Daoy (cell line): ENCODE results near the gene NAPB. TPM values are rescaled to one million over a fixed set of nuclear protein-coding genes. Genes with fewer than 3 reads are reported as not detected.
A peak's percentile ranks its signal among the peaks of the same experiment; 100 is the strongest.
"Not testable (repeated sequence)": the region's sequence is repeated elsewhere in the genome, so short reads cannot be mapped to it uniquely, and the experiment has no call there.

ENCODE experiments used
- DNase-seq: peaks from one replicate; pipeline ENCODE4 v3.0.0-alpha.2; 2015; ENCODE audit warnings: low read depth
- total RNA-seq: library from RNA; depleted of rRNA; stranded (reverse); fragments of >200 nt; shearing (Covaris generic); gene quantifications from 2 replicates; pipeline ENCODE4 v1.2.3, GENCODE V29; 2014

The NAPB gene
- total RNA-seq, 1 experiment from 2014 or later: 4.8 TPM

DNA sequence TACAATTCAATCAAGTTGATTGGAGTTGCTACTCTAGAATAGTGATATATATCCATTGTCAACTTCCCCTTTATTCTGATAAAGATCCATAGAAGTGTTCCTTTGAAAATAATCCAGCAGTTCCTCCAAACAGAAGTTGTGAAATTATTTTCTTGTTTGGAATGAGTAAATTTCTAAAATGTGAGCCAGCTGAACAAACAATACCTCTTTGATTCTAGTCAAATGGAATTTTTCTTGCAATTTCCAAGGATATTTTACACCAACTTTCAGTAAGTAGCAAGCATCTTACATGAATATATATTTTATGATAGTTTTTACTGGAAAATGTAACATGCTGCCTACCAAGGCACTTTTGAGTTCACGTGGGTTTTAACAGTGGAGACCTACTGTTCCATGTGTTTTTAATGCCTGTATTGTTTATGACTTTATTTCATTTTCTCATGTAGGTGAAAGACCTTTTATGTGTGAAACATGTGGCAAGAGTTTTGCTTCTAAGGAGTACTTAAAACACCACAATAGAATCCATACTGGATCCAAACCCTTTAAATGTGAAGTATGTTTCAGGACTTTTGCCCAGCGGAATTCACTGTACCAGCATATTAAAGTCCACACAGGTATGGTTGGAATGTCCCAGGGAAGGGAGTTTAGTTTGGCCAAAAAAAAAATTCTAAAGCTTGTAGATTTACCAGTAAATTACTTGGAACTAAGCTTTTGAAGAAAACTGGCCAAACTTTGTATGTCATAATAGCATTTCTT, 52.8 kb downstream of the NAPB start:
- no peak for DNase-seq

DNA sequence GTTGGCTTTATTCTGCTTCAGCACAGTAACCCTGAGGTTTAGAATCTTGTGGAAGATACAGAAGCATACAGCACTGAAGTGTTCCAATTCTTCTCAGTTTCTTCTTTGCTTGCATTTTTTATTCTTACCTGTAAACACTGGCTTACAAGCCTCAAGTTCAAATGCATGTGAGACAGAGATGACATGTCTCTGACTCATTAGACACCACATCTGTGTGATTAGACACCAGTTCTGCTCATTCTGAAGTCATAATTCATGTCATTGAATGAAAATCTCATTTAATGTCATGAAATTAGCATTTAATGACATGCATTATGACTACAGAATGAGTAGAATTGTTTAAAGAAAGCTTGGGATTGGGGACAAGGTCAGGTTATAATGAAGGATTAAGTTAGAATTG, 53.5 kb downstream of the NAPB start:
- DNase-seq: peak; percentile 22

DNA sequence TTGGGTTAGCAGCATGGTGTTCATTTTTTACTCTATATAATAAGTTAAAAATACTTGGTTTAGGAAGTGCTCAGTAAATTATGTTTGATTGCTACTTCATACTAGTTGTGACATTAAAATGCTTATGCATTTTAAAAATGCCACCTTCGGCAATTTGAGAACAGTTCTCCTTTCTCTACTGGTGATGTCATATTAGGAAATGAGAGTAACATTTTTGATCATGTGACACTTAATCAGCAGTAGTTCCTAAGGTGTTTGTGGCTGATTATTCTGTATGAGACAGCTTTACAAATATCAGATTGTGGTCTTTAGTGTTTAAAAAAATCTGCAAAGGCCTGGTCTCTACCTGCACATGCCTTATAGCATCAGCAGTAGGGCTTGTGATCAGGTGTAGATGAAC, 54.9 kb downstream of the NAPB start:
- DNase-seq: no peak

DNA sequence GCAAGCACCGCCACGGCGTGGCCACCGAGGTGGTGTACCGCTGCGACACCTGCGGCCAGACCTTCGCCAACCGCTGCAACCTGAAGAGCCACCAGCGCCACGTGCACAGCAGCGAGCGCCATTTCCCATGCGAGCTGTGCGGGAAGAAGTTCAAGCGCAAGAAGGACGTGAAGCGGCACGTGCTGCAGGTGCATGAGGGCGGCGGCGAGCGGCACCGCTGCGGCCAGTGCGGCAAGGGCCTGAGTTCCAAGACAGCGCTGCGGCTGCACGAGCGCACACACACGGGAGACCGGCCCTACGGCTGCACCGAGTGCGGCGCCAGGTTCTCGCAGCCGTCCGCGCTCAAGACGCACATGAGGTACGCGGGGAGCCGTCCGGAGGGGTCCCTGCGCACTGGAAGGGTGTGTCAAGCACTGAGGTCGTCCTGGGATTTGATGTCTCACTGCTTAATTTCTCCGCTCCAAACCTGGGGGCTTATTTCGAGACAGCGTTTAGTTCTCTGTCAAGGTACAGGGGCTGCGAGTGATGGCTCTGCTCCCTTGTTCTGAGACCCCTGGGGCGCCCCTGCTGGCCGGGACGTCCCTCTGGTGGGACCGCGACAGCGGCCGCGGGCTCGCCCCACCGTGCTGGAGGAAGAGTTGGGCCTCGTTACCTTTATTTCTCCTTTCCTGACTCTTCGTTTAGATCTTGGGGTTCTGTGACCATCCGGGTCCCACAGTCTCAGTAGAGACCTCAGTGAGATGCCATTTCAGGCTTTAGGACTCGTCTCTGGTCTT, 55.7 kb downstream of the NAPB start:
- no peak for DNase-seq

DNA sequence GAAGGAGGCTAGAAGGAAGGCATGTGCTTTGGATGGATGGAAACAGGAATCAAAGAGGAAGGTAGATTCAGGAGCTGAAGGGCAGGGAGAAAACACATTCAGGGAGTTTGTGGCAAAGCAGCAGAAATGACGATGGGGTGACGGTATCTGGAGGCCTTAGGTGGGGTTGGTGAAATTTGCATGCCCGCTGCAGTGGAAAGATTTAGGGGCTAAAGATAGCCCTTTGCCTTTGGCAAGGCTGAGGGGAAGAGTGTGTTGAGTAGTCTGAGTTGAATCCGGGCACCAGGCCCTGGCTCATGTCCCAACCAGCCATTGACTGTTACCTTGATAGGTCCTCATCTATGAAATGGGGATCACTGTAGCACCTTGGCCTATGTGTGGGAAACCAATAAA, 58.0 kb downstream of the NAPB start:
- no peak for DNase-seq

DNA sequence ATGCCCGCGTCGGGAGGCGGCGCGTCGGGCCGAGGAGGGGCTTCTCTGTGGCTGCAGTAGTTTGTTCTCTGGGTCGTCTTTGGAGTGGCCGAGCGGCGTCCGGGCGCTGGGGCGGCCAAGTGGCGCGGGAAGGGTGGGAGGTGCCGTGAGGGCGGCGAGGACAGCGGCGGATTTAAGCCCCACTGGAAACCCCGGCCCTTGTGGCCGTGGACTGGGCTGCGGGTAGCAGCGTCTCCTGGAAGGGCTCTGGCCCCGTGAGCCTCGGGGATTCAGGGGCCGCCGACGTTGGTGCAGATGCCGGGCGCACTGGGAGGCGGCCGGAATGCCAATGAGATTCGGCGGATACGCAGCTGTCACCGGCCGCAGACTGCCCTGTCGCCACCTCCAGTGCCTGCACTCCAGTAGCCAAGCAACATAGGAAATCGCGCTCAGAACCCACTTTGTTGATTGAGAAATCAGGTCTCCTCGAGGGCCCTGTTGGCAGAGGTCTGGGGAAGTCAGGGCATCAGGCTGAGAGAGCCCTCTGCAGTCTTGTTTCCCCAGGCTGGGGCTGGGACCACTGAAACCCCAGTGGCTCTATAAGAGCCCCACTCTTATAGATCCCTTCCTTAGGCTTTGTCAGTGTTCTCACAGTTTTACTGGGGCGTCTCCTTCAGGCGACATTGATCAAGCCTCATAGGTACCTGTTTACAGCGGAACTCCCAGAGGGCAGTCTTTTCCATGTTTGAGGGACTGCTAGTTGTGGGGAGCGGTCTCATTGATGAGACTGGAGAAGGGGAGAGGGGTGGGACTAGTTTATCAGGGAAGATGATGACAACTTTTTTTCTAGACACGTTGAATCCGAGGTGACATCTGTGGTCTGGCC, 58.7 kb downstream of the NAPB start:
- peak; percentile 29 for DNase-seq

DNA sequence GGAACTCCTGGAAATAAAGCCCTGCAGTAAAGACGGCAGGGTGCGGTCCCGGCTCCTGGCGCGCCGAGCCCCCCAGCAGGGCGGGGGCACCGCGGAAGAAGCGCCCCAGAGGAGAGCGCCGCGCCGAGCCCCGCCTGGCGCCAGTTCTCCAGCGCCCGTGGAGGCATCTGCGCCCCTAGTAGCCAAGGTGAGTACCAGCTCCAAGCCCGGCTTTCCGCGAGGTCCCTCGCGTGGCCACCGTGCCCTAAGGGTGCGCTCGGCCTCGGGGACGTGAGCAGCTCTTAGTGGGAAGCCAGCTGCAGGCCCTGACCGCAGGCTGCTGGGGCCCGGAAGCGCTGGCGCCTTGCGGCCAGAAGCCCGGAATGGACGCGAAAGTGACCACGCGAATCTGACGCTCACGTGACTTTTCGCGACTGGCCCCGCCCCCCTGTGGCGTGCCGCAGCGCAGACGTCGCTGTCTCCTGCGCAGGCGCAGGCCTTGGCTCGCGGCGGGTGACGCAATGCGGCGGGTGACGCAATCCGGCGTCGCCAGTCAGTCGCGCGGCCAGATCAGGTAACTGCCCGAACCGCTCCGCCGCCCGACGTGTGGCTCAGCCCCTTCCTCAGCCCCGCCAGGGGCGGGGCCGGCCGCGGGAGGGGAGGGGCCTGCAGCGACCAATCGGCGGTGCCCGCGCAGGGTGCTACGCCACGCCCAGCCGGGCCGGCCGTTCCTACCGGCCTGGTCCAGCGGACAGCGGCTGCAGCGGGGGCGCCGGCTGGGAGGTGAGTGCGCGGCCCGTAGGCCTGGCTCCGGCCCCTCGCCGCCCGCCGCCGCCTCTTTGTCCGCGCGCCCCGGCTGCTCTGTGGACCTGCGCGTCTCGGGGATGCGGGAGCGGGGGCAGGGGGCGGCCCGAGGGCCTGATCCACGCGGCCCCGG, 59.6 kb downstream of the NAPB start, which contains the start of gene GZF1:
TSS of gene GZF1 (plus strand) at position 707 of the 916 bp plus-strand sequence. CDS start 2,202 bp downstream, outside the sequence.
- DNase-seq: peak; percentile 98

DNA sequence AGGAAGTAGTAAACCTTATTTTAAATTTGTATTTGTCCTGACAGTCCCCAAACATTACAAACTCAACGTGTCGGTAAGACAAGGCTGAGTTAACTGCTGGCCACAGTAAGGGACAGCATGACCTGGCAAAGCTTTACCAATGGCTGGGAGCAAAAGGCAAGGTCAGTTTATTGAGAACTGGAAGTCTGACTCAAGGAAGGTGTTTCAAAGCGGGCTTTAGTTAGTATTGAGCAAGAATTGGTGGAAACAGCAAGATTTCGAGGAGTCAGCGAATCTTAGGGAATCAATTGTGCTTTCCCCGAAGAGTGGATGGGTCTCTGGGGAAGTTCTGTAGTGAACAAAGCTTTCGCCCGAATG, 60.2 kb downstream of the NAPB start:
- DNase-seq: no peak

DNA sequence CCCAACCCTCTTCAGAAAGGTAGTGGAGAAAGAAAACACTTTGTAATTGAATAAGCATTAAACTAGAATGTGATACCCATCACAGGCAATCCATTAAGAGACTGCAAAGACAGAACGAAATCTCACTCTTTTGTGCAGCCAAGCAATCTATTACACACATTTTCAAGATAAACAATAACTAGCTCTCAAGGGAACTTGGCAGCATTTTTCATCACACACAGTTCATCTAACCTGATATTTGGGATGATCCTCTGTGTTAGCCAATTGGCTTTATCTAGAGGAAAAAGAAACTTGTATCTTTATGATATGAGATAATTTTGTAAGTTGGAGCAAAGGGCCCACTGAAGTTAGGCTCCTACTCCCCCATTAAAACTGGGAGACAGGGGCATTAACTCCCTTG, 60.8 kb downstream of the NAPB start:
- DNase-seq: no peak

DNA sequence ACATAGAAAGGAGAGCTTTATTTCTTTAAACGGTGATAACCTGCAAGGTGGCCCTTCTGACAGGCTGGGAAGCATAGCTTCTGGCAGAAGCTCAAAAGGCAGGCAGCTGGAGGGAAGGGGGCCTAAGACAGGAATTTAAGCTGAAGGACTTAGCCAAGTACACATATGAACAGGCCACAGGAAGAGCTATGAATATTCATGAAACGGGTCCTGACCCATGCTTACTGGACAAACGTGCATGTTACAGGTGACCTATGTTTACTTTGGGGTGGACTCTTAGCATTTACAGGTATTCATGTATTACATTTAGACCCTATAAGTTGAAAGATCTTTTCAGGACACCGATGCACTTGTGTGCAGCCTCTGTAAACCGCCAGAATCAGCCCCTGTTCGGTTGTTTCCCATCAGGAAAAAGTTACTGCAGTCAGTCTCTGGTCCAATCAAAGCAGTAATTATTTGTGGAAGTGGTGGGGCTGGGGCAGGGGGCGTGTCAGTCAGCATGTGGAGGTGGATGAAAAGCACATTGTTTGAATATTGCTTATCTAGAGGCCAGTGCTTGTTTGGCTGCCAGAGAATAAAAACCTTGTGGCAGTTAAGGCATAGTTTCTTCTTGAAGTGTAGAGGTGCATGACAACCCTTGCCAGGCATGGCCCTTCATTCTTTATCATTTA, 62.2 kb downstream of the NAPB start:
- DNase-seq: no peak

DNA sequence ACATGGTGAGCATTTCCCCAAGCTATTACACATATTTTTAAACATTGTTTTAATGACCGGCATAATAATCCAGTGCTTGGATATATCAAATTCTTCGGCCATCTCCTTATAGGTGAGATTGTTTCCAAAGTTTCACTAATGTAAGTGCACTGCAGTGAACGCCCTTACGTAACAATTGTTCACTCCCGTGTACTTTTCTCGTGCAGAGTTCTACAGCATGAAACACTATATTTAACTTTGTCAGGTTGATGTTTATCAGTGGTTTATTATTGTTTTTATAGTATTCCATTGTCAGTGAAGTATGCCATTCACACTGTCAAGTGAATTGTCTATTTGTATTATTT, 62.8 kb downstream of the NAPB start:
- DNase-seq: no peak

DNA sequence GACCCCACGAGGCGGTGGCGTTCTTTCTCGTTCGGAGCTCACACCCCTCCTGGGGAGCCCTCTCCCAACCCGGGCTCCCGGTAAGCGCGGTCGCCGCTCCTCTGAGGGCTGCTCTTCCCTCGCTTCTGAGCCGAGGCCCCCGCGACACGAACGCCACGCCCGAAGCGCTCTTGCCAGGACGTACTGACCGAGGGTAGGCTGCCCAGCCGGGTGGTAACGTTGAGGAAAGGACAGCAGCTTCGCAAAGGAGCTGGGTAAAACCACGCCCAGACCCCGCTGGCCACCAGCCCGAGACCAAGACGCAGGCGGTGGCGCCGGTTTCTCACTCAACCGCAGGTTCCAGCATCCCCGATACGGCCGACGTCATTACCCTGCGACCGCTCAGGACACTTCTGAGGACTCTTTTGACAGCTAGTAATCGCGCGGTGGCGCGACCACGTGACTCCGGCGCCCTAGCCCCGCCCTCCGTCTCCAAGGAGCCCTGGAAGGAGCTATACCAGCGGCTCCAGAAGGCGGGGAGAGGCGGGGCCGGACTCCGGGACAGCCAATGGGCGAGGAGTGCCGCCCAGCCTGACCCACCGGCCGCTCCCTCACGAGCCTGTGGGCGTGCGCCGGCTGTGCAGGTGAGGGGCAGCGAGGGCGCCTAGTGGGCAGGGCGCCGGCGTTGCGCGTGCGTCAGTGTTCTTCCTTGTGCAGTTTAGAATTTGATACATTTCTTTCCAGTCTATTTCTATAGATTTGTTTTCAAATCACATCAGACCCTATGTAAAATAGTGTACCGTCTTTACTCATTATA, 63.3 kb downstream of the NAPB start:
- DNase-seq: peak; percentile 99

DNA sequence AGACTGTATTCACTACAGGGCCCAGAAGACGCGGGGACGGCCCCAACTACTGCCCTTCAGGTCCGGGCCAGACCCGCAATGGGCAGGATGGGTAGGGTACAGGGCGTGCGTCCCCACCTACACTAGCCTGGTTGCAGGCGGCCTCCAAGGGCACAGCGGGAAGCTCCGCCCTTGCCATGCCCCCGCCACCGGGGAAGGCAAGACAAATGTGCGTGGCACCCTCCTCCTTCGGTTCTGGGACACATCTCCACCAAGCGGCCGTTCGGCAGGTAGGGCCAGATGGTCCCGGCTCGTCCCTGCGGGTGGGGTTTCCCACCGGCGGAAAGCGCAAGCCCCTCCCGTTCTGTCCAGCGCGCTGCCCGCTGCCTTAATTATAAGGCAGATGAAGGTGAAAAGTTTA, 65.1 kb downstream of the NAPB start:
- DNase-seq: no peak

DNA sequence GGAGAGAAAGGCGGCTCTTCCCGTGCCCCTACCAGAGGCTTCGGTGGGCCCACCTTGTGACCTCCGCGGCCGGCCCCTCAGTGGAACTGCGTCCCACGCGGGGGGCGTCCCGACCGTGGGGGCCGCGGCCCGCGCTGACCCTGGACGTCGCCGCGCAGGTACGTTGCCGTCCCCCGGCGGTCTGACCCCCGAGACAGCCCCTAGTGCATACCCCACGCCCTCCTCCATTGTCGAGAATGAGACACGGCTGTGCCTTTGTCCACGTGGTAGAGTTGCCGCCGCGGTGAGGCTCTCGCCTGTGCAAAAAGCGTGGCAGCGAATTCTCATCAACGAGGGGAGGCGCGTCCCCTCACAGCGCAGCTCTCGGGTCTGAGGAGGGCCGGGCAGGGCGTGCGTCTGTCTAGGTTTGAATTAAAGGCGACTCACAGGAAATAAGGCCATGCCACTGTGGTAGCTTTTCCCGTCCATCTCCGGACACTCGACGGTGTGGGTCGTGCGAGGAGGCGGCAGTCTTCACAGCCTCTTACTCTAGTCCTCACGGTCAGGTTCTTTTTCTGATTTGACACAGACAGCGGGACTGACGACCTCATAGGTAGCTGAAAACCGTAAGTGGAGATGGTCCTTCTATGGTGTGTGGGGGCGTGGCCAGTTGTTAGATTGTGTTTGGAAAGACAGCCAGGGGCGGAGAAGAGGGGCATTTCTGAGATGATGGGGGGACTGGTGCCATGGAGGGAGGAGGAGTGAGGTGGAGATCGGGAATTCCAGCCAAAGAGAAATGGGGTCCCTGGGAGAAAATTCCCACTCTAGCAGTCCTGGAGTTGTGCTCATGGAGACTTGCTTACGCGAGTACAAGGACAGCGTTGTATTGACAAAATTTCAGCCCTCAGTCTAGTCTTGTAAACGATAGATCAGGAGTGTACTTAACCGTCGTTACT, 70.1 kb downstream of the NAPB start:
- peak; percentile 51 for DNase-seq

DNA sequence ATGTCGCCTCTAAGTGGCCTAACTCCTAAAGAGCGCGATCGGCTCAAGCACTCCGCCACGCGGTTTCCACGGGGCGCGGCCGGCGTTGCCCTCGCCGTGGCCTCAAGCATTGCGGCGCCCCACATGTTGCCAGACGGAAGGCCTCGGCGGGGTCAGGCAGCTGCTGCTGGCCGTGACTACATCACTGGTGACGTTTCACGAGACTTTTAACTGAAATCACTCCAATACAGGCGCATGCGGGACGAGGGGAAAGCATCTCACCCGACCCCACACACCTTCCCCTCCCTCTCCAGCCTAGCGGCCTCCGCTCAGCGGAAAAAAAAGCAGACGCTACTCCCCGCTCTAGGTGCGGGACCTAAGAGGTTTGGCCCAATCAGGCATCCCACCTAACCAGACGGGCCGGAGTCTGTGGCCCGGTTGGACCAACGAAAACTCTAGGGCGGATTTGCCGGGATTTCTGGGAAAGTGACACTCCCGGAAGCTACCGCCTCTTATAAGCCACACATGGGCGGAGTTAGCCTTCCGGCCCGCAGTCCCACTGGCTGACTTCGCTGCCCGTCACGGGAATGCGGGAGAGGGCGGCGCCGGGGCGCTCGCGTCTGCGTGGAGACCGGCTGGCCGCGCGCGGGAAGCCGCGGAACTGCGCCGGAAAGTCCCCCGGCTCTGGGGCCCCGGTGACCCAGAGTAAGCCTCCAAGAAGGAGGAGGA, 70.9 kb downstream of the NAPB start, which contains the start of gene NXT1:
TSS of gene NXT1 (plus strand) at position 596 of the 708 bp plus-strand sequence. CDS start 3,251 bp downstream, outside the sequence.
- DNase-seq: peak; percentile 97

DNA sequence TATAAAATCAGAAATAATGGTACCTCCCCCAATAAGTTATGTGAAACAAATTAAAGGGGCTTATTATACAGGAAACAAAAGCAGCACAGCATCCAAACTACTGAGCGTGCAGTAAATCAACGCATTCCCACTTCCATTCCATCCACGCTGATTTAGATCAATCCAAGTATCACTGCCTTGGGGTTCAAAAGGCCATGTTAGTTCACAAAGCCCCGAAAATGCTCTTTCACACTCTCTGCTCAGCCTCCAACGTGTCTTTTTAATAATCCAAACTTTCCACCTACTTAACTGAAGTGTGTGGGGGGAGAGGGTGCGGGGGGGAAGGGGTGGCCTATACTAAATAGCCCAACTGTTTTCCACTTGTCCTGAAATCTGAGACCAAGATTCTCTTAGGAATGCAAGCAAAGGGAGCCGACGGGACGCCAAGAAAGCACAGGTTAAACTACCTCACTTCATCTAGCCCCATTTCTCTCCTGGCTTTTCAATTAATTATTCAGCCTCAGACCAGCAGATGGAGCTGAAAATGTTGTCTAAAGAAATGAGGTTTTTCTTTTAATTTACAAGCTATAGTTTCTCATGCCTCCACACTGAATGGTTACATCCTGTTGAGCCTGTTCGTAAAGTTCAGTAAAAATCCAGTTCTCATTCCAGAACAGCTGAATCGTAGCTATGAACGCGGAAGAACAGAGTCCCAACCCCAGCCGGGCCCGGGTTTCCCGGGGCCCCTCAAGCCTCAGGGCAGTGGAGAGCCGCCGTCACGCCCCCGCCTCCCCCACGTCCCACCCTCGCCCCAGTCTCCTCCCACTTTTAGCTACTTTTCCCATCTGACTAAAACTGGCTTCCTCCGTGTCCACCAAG, 71.7 kb downstream of the NAPB start:
- DNase-seq: peak; percentile 86

DNA sequence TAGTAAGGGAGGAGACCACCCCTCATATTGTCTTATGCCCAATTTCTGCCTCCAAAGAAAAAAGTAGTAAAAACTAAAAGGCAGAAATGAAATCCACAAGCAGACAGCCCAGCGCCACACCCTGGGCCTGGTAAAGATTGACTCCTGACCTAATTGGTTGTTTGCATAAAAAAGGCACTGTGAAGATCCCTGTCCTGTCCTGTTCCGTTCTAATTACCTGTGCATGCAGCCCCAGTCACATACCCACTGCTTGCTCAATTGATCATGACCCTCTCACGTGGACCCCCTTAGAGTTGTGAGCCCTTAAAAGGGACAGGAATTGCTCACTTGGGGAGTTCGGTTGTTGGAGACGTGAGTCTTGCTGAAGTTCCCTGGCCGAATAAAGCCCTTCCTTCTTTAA, 72.8 kb downstream of the NAPB start:
- DNase-seq: not testable (repeated sequence)
